GM19240 (cell line): ENCODE measurements around the gene FLNC.

ENCODE experiments used
- DNase-seq: peaks from one replicate; pipeline ENCODE4 v3.0.0; 2011; ENCODE audit warnings: low spot score; ENCODE audit not compliant: insufficient read length

The FLNC gene

DNA sequence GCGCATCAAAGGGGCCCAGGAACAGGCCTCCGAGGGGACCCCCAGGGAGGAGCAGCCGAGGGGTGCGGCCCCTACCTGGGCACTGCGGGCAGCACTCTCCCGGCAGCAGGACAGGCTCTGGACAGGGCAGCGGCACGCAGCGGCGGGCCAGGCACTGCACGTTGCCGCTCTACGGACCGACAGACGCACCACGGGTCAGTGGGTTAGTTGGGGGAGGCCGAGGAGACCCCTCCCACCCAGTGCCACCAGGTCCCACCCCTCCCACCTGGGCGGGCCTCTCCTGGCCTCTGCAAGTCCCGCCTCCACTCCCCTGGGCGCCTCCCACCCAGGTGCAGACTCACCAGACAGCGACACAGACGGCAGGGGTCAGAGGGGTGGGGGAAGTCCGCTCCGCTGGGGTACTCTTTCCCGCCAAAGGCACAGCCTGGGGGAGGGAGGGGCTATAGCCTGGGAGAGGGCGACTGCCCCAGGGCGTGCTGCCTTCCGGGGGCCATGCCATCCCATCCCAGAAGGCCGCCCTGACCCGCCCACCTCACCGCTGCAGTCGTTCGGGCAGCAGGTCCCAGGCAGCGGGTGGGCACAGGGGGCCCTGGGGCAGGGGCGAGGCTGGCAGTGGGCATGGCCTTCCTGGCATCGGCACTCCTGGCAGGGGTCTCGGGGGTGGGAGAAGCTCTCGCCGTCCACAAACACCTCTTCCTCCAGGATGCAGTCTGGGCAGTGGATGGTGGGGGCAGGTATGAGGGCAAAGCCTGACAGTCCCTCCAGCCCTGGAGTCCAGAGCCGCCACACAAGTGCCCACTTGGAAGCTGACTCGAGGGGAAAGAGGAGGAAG lies 61.1 kb downstream of the FLNC start:
- no peak for DNase-seq

DNA sequence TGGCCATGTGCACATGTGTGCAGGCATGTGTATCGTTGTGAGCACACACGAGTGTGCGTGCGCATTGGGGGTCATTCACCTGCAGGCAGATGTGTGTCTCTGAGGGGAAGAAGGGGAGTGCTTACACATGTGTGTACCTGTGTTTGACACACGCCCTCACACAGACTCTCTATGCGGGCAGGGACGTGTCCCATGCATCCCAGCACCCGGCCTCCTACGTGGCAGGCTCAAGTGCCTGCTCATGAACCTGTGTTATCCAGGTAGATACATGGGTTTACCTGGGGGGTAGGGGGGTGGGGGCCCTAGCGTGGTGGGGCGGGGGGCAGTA lies 61.7 kb downstream of the FLNC start:
- no peak for DNase-seq

DNA sequence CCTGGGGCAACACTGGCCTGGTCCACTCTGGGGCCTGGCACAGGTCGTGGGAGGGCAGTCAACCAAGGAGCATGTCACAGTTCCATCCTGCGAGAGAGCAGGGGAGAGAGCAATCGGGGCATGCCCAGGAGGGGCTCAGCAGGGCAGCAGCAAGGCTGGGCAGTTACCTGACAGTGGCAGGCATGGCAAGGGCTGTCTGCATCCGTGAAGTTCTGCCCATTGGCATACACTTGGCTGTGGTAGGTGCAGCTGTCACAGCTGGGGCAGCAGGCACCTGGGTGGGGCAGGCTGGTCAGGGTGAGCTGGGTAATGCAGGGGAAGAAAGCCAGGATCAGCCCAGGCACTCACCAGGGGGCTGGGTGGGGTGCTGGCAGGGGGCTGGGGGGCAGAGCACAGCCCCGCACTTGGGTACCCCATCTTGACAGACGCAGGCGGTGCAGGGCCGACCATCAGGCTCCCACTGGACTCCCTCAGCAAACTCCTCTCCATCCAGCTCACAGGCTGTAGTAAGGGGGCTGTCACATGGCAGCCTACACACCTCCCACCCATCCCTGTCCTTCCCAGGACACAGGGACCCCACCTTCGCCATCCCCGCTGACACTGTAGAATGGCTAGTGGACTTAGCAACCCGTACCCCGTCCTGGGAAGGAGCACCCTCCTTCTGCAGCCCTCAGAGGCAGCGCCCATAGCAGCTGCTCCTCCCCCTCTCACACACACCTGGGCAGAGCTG lies 62.5 kb downstream of the FLNC start:
- DNase-seq: no peak

DNA sequence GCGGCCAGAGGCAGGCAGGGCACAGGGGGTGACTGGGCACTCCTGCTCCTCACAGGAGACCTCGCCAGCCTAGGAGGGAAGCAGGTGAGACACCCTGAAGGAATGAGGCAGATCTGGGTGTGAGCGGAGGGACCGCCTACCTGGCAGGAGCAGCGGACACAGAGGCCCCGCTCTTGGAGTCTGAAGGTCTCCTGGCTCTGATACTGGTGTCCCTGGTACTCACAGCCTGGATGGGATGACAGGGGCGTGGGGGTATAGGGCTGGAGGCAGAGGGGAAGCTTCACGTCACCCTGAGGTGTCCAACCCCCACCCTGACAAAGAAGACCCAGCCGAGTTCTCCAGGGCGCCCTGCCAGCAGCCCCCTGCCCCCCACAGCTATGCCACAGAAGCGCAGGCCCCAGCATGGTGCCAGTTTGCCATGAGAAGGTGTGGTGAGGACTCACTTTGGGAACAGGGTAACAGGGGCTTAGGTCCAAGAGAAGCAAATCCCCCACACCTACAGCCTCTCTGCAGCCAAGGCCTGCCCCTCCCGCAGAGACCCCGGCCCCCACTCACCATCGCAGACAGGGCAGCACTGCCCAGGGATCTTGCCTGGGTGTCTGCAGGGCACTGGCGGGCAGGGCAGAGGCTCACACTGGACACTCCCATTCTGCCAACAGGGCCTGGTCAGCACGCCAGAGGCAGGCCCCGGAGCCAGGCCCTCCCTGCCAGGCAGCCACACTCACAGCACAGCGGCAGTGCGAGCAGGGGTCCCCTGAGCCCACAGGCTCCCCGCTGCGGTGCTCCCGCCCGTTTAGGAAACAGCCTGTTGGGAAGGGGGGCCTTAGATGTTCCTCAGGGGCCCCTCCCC lies 63.3 kb downstream of the FLNC start:
- DNase-seq: no peak

DNA sequence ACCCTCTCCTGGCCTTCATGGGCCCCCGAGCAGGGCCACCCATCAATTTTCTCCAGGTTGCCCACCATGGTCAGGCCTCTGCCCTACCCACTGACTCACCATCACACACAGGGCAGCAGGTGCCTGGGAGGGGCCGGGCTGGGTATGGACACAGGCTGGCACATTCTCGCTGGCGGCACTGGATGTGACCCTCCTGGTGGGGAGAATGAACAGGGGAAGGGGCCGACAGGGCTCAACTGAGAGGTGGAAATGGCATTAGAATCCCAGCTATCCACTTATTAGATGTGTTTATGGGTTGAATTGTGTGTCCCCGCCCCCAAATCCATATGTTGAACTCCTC lies 63.9 kb downstream of the FLNC start:
- DNase-seq: no peak

DNA sequence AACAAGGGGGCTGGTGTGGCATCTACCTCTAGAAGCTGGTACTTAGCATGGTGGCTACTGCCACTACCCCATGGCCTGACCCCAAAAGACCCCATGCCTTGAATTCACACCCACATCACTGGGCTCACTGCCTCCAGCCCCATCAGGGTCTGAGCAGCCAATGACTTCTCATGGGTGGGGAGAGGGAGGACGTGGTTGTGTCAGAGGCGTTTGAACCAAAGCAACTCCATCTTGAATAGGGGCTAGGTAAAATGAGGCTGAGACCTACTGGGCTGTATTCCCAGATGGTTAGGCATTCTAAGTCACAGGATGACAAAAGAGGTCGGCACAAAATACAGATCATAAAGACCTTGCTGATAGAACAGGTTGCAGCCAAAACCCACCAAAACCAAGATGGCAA lies 65.1 kb downstream of the FLNC start:
- DNase-seq: no peak

DNA sequence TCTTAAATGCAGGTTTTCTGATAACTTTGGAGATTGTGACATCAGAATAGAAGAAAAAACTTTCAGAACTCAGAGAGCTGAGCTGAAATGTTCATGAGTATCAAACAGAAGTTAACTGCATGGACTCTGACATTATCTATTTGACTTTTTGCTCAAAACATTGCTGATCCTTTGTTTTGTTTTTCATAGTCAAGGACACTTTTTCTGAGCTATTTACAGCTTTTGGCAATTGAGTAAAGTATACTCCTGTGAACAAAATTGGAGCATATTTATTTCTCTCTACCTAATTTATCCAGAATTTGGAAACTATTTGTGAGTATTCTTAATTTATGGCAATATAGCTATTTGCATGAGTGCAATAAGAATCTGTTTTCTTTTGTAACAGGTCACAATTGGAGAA lies 69.2 kb downstream of the FLNC start:
- DNase-seq: no peak

DNA sequence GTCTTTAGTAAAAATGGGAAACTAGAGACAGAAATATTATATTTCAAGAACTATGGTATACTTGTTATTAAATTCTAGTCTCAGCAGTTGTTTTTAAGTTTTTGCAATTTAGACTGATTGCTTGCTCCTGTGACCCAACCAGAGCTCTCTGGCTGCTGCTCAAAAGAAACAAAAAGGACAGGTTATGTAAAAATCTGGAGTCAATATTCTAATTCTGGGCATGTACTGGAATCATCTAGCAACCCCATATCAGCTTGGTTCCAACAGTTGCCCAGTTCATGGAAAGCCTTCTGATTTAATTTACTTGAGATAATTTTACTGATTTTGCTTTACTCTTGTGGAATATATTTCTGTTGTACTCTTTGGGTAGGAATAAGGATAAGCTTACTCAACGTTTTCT lies 70.0 kb downstream of the FLNC start:
- DNase-seq: no peak

DNA sequence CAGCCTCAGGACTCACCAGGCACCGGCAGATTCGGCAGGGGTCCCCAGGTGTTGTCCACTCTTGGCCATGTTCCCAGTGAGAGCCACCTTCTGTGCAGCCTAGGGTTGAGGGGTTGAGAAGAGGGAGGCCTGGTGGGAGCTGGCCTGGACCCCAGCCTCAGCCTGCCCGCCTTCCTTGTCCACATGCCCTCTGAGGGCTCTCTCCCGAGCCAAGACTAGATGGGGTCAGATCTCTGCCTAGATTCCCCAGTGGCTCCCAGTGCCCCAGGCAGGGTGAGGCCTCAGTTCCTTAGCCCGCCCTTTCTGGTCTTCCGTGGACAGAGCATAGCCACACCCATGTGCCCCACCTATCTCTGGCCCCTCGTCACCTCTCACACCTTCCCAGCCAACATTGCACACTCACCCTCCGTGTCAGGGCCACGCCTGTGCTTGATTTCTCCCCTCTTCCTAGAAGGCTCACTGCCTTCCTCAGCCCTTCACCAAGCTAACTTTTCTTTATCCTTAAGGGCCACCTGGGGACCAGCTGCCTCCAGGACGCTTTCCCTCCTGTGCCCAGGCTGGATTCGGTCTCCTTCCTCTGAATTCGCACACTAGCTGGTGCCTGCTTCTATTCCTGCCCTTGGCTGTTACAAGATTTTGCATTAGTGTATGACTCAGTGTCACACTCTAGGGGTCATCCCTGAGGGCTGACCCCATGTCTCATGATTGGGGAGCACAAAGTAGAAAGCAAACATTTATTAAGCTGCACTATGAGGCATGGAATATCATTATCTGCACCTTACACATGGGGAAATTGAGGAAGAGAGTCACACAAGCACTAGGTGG lies 72.8 kb downstream of the FLNC start:
- DNase-seq: no peak

DNA sequence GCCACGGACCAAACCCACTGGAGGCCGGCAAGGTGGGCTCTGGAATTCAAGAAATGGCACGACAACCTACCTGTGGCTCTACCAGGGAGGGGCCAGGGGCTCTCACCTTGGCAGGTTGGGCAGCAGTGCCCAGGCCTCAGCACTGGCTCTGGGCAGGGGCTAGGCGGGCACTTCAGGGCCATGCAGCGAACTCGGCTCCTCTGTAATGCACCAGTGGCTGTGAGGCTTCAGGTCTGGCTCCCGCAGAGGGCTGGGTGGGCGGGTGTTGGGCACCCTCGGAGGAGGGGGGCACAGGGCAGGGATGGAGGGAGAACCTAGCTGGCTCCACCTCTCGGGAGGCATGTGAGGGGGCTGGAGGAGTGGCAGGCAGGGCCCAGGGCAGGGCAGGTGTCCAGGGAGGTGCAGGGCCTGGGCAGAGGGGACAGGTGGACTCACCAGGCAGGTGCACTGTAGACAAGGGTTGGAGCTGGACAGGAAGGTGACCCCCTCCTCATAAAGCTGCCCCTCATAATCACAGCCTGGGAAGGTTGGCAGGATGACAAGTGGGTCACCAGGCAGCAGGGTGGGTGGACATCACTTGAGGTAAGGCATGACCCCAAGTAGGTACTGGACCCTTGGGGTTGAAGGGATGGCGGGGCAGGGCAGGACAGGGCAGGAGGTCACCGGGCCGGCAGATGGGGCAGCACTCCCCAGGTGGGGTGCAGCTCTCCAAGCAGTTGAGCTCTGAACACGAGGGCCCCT lies 73.6 kb downstream of the FLNC start:
- no peak for DNase-seq

DNA sequence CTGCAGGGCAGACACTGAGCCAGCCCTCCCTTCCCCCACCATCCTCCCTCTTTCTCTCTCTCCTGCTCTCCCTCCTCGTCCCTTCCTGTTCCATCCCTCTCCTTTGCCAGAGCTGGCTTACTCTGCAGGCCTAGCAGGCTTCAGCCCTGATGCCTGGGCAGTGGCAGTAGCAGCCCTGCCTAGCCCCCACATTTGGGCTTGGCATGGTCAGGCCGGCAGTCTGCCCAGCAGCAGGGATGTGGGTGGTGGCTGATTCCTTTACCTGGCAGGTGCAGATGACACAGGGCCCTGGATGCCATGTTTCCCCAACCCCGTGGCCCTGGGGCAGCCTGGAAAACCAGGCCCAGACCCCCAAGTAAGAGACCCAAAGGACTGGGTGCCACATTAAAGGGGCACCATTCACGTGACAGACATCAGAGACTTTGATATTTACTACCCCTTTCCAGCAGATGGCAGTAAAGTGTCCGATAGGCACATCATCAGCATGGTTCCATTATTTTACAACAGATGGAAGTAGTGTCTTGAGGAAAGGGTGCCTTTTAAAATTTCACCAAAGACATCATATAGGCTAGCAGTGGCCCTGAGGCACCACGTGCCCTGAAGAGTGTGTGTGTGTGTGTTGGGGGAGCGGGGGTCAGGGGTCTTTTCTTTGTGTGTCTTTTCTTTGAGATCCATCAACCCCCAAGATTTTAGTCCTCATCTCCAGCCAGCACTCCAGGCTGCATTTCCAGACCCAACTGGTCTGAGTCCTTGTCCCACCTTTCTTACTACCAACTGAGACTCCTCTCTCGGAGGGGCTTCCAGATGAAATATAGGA lies 74.4 kb downstream of the FLNC start:
- DNase-seq: peak; percentile 73

DNA sequence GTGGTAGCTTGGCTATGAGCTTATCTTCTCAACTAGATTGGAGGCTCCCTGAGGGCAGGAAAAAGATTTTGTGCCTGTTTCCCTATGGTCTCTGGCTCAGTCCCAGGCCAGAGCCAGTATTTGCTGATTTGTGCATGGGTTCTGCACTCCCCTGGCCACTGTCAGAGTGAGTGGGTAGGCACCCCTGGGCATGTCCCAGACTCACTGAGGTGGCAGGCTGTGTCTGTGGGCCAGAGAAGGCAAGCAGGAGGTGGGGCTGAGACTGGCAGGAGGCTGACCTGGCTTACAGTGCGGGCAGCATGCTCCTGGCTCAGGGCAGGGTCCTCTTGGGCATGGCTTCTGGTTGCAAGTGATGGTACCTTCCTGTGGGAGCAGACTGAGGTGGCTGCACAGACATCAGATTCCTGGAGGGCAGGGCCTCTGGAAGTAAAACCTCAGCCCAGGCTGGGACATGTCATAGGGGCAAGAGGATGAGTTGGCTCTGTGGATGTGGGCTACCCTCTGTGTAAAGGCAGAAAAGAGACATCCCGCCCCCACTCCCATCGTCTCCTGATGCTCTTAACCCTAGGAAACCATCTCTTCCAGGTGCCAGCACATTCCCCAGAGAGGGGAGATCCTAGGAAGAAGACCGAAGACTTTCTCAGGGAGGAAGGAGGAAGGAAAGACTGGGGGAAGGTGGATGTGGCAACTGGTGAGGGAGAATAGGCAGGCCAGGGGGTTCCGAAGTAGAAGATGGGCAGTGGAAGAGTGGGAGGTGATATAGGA lies 76.0 kb downstream of the FLNC start:
- DNase-seq: no peak

DNA sequence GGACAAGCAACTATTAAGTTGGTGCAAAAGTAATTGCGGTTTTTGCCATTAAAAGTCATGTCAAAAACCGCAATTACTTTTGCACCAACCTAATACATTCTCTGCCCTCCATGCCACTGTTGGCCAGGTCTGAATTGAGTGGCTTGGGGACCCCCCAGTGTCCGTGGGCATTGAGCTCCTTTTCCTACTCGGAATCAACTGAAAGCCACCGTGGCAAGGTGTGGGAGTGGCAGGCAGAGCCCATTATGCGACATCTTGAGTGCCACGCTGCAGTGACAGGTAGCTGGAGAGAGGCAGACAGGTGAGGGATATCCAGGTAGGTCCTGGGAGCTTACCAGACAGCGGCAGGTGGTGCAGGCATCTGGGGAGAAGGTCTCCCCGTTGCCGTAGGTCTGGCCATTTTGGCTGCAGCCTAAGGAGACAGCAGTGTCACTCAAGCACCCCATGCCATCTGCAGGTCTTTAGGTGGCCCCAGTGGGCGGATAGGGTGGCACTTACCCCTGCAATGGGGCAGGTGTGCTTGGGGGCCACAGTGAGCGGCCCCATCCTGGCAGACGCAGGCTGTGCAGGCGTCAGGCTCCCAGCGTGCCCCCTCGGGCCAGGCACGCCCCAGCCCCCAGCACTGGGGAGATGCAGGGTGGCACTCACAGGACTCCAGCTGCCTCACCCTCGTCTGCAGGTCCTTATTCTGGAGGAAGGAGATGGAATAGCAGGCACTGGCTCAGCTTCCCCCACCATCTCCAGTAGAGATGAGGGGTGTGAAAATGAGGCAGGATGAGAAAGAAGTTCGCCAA lies 76.8 kb downstream of the FLNC start:
- no peak for DNase-seq
